BLaER1 treated with 17β-estradiol and CSF1 and Interleukin-3, amounts not matched to agents 10 nM and 100 nM (cell line): ENCODE results near the gene PAQR4.
A peak's percentile ranks its signal among the peaks of the same experiment; 100 is the strongest.

Source experiments
- H3K27ac ChIP-seq, 11 experiments: shearing (Covaris generic); formaldehyde crosslinking; 2 replicates each; pipeline ENCODE4 v1.8.1; 2022
- H3K27me3 ChIP-seq, 11 experiments: shearing (Covaris generic); formaldehyde crosslinking; 2 replicates each; pipeline ENCODE4 v1.8.1; 2022
- H3K36me3 ChIP-seq, 11 experiments: shearing (Covaris generic); formaldehyde crosslinking; 2 replicates each; pipeline ENCODE4 v1.8.1; 2022
- H3K4me1 ChIP-seq, 10 experiments: shearing (Covaris generic); formaldehyde crosslinking; 2 replicates each; pipeline ENCODE4 v1.8.1; 2022
- H3K4me2 ChIP-seq, 11 experiments: shearing (Covaris generic); formaldehyde crosslinking; 2 replicates each; pipeline ENCODE4 v1.8.1; 2022
- H3K4me3 ChIP-seq, 10 experiments: shearing (Covaris generic); formaldehyde crosslinking; 2 replicates each; pipeline ENCODE4 v1.8.1; 2022
- H3K9ac ChIP-seq, 11 experiments: shearing (Covaris generic); formaldehyde crosslinking; 2 replicates each; pipeline ENCODE4 v1.8.1; 2022
- H3K9me3 ChIP-seq, 11 experiments: shearing (Covaris generic); formaldehyde crosslinking; replicated peaks in 1 of 11; 2 replicates each; pipeline ENCODE4 v1.8.1; 2022
- H4K20me1 ChIP-seq, 11 experiments: shearing (Covaris generic); formaldehyde crosslinking; 2 replicates each; pipeline ENCODE4 v1.8.1; 2022
- Cebpa-rat ChIP-seq, 11 experiments: shearing (Covaris generic); IDR thresholded peaks; 2 replicates each; pipeline ENCODE4 v1.8.1; 2022

PAQR4 gene

DNA sequence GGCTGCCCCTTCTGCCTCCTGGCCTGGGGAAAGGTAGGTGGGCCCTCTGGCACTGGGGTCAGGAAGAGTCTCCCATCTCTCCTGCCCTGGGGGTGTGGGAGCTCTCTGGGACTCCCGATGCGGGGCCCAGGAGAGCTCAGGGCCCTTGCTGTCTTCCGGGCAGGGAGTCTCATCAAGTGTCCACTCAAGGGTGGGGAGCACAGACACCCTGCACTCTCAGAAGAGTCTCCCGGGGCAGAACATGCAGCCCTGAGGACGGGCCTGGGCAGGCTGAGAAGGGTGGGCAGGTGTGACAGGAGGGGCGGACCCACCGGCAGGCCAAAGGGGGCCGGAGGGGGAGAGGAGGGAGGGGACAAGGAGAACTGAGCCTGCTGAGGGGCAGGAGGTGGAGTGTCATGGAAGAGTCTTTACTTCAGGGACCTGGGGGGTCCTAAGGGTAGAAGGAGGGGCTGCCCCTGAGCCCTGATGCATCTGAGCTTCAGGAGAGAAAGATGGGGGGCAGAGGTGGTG is 19.5 kb downstream of the PAQR4 start:
- Histone ChIP-seq H3K9me3 (no peaks in the 10 kb centered on the region), H3K9ac (peak overlapping the region in 1 of 11 experiments; percentile 24; a peak in 1 of 22 replicates), H3K27ac (no peak overlapping the region), H3K4me1 (peaks cover 5 to 20% (median 11%) of the 10 kb centered on the region in 10 experiments; a peak in 19 of 20 replicates), H3K4me2 (no peak overlapping the region), H3K27me3 (peaks cover 13 to 50% (median 25%) of the 10 kb centered on the region in 11 experiments; a peak in 20 of 22 replicates), H3K36me3 (no peaks in the 10 kb centered on the region), H4K20me1 (peaks cover 0 to 14% (median 0%) of the 10 kb centered on the region in 11 experiments; a peak in 5 of 22 replicates), H3K4me3 (no peak overlapping the region)
- no peak for TF ChIP-seq Cebpa-rat (IDR thresholded peaks at IDR 0.05)

DNA sequence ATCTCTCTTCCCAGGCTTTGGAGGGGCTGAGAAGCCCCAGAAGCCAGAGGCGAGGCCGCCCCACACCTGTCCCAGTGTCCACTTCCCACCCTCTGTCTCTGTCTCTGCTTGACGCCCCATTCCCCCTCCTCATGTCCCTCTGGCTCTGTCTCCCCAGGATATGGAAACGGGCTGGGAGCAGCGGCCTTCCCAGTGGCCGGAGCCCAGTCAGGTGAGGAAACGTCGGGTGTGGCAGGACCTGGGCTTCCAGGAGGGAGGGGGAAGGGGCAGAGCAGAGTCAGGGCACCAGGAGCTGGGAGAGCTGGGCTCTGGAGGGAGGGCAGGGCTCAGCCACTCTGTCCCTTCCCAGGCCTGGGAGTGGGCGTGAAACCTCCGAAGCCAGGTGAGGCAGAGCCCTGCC is 21.7 kb downstream of the PAQR4 start:
- Histone ChIP-seq H3K4me3 (no peak overlapping the region), H3K27ac (no peak overlapping the region), H4K20me1 (peaks cover 0 to 14% (median 0%) of the 10 kb centered on the region in 11 experiments; a peak in 3 of 22 replicates), H3K9ac (no peak overlapping the region), H3K4me1 (peaks cover 0 to 15% (median 3%) of the 10 kb centered on the region in 10 experiments; a peak in 7 of 20 replicates), H3K27me3 (peaks cover 13 to 63% (median 34%) of the 10 kb centered on the region in 11 experiments; a peak in 21 of 22 replicates), H3K4me2 (no peak overlapping the region), H3K9me3 (no peaks in the 10 kb centered on the region), H3K36me3 (no peaks in the 10 kb centered on the region)
- no peak for TF ChIP-seq Cebpa-rat (IDR thresholded peaks at IDR 0.05)

DNA sequence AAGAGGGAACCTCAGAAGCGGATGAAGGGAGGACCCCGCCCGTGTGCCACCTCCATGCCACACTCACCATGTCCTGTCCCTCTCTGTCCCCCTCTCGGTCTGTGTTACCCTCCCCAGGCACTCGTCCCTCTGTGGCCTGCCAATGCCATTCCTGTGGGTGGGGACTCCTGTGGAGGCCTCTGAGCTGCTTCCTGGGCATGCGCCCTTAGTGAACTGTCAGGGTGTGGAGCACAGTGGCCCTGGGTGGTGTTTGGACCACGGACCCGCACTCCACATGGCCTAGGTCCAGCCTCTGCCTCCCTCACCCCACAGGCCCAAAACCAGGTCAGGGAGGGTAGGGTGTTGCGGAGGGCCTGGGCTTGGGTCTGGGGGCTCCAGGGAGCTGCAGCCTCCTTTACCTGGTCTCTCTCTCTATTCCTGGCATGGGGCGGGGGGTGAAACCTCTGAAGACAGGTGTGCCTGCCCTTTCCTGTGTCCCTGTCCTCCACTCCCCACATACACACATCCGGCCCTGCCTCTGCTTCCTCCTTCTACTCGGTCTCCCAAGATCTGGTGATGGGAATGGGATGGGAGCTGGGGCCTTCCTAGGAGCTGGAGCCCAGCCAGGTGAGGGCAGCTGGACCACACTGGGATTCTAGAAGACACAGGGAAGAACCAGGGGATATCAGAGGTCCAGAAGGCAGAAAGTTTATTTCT is 22.6 kb downstream of the PAQR4 start:
- Histone ChIP-seq H3K4me3 (no peak overlapping the region), H3K9me3 (no peaks in the 10 kb centered on the region), H3K4me1 (peaks cover 0 to 9% (median under 1%) of the 10 kb centered on the region in 10 experiments; a peak in 7 of 20 replicates), H3K4me2 (no peak overlapping the region), H3K27ac (no peak overlapping the region), H3K36me3 (no peaks in the 10 kb centered on the region), H4K20me1 (peaks cover 0 to 20% (median 0%) of the 10 kb centered on the region in 11 experiments; a peak in 4 of 22 replicates), H3K9ac (no peak overlapping the region), H3K27me3 (peaks cover 20 to 71% (median 42%) of the 10 kb centered on the region in 11 experiments)
- TF ChIP-seq Cebpa-rat (IDR thresholded peaks at IDR 0.05), result no peak

DNA sequence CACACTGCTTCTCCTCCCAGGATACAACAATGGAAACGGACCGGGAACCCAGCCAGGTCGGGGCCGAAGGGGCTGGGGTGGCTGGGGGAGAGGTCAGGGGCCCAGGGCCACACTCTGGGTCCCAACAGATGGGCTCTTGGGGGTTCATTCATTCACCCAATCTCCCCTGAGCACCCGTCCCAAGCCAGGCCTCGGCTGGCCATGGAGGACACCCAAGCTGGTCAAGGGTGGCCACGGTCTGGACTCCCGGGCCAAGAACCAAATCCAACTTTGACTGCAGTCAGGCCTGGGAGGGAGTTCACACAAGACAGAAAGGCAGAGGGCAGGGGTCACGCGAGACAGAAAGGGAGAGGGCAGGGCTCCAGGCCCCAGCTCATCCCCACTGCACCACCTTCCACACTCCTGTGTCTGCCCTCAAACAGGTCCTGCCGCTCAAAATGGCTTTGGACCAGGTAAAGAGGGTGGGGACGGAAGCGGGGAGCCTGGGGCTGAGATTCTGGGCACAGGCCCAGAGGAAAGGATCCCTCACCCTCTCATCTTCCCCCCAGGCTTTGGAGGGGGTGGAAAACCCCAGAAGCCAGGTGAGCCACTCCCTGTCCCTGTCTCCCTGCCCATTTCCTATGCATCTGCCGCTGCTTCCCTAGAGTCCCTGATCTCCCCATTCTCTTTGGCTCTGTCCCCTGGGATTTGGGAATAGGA is 23.4 kb downstream of the PAQR4 start:
- Histone ChIP-seq H3K4me1 (peaks cover 0 to under 1% (median 0%) of the 10 kb centered on the region in 10 experiments; a peak in 1 of 20 replicates), H3K36me3 (no peaks in the 10 kb centered on the region), H4K20me1 (peaks cover 0 to 29% (median 0%) of the 10 kb centered on the region in 11 experiments; a peak in 4 of 22 replicates), H3K4me3 (no peak overlapping the region), H3K9ac (no peak overlapping the region), H3K9me3 (no peaks in the 10 kb centered on the region), H3K27me3 (peaks cover 28 to 79% (median 50%) of the 10 kb centered on the region in 11 experiments), H3K27ac (no peak overlapping the region), H3K4me2 (no peak overlapping the region)
- TF ChIP-seq Cebpa-rat (IDR thresholded peaks at IDR 0.05), result no peak

DNA sequence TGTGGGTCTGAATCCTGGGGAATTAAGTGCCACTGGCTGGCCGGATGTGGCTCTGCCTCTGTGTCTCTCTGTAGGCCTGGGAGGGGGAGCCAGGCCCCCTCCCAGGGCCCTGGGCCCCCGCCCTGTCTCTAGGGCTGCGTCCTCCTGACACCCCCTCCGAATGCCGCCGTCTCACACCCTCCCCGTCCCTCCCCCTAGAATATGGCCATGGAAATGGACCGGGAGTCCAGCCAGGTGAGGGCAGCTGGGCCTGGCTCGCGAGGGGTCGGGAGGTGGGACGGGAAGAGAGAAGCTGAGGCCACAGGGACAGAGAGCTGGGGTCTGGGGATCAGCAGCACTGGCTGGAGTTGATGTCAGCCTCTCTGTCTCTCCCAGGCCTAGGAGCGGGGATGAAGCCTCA is 27.1 kb downstream of the PAQR4 start:
- Histone ChIP-seq H3K9me3 (no peaks in the 10 kb centered on the region), H3K27me3 (peaks cover 51 to 87% (median 68%) of the 10 kb centered on the region in 11 experiments), H3K27ac (no peak overlapping the region), H3K36me3 (no peaks in the 10 kb centered on the region), H3K9ac (no peak overlapping the region), H3K4me3 (no peak overlapping the region), H3K4me1 (peaks cover 0 to 2% (median 0%) of the 10 kb centered on the region in 10 experiments; a peak in 2 of 20 replicates), H3K4me2 (no peak overlapping the region), H4K20me1 (peaks cover 0 to 43% (median 0%) of the 10 kb centered on the region in 11 experiments; a peak in 5 of 22 replicates)
- TF ChIP-seq Cebpa-rat (IDR thresholded peaks at IDR 0.05), result no peak

DNA sequence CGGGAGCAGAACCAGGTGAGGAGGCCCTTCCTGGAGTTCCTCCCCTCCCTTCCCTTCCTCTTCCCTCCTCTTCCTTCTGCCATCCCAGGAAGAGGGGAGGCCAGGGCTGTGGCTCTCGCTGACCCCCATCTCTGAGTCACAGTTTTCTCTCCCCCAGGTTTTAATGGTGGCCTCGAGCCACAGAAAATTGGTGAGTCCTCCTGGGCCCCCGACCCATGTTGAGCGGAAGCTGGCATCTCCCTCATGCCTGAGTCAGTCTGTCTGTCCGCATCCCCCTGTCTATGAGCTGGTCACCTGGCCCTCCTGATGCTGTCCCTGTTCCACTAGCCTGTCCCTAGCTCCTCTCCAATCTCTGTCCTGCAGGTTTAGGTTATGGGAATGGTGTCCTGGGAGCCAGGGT is 30.8 kb downstream of the PAQR4 start:
- Histone ChIP-seq H4K20me1 (peaks cover 0 to 43% (median 0%) of the 10 kb centered on the region in 11 experiments; a peak in 5 of 22 replicates), H3K4me3 (no peak overlapping the region), H3K4me1 (peaks cover 0 to 16% (median 3%) of the 10 kb centered on the region in 10 experiments; a peak in 13 of 20 replicates), H3K27me3 (peaks cover 60 to 97% (median 91%) of the 10 kb centered on the region in 11 experiments), H3K4me2 (peak overlapping the region in 1 of 11 experiments; percentile 10; a peak in 1 of 22 replicates), H3K27ac (no peak overlapping the region), H3K36me3 (no peaks in the 10 kb centered on the region), H3K9ac (no peak overlapping the region), H3K9me3 (no peaks in the 10 kb centered on the region)
- no peak for TF ChIP-seq Cebpa-rat (IDR thresholded peaks at IDR 0.05)

DNA sequence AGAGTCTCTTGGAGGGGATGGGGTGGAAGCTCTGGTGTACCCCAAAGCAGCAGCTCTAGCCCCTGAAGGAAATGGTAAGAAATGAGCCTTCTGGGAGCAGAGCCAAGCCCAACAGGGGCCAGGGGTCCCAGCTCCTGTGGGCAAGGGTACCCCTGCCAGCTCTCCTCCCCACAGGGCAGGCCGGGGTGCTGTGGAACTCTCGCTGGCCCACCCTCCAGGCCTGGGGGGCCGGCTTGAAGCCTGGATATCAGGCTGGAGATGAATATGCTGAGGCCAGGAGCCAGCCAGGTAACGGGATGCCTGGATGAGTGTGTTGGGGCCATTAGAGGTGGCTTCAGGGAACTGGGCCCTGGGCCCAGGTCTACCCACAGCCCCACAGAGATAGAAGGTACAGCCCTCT is 31.4 kb downstream of the PAQR4 start:
- no peak for TF ChIP-seq Cebpa-rat (IDR thresholded peaks at IDR 0.05)
- Histone ChIP-seq H3K9me3 (no peaks in the 10 kb centered on the region), H3K4me3 (no peak overlapping the region), H4K20me1 (peaks cover 0 to 43% (median 0%) of the 10 kb centered on the region in 11 experiments; a peak in 5 of 22 replicates), H3K27me3 (peaks cover 66 to 98% (median 97%) of the 10 kb centered on the region in 11 experiments), H3K4me2 (no peak overlapping the region), H3K27ac (no peak overlapping the region), H3K9ac (no peak overlapping the region), H3K4me1 (peaks cover 0 to 17% (median 5%) of the 10 kb centered on the region in 10 experiments; a peak in 14 of 20 replicates), H3K36me3 (no peaks in the 10 kb centered on the region)

DNA sequence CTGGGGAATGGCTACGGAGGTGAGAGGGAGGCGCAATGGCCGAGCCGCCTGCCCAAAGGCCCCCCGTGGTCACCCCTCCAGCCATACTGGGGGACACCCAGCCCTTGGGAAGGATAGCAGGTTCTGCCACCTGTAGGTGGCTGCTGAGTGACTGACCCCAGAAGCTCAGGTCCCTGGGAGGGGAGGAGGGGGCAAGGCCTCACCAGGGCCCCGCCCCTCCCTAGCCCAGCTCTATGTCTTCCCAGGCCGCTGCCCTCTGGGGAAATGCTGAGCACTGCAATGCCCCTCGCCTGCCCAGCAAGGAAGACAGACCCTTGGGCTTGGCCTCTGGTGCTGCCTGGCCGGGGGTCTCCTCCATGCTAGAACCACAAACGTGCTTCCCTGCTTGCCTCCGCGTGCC is 32.2 kb downstream of the PAQR4 start:
- Histone ChIP-seq H3K4me1 (peaks cover 7 to 23% (median 13%) of the 10 kb centered on the region in 10 experiments; a peak in 17 of 20 replicates), H3K27me3 (peaks cover 71 to 98% (median 97%) of the 10 kb centered on the region in 11 experiments), H3K9me3 (no peaks in the 10 kb centered on the region), H3K4me3 (no peak overlapping the region), H4K20me1 (peaks cover 0 to 41% (median 0%) of the 10 kb centered on the region in 11 experiments; a peak in 6 of 22 replicates), H3K36me3 (no peaks in the 10 kb centered on the region), H3K27ac (no peak overlapping the region), H3K9ac (no peak overlapping the region), H3K4me2 (peak overlapping the region in 1 of 11 experiments; percentile 30; a peak in 2 of 22 replicates)
- no peak for TF ChIP-seq Cebpa-rat (IDR thresholded peaks at IDR 0.05)
